GM19025 (cell line): ENCODE results near the gene PIK3R1.

Experiments used
- ATAC-seq: cut with Tn5 transposase; IDR thresholded peaks from one replicate; pipeline ENCODE4 v1.9.1; 2021; ENCODE audit warnings: mild to moderate bottlenecking, low read depth, moderate library complexity; ENCODE audit not compliant: unreplicated experiment

Gene PIK3R1

GRCh38 chr5:68249520-68249919 is 34.0 kb downstream of the PIK3R1 start:
- no peak for ATAC-seq

- ATAC-seq: no peak
Measured at GRCh38 chr5:68250661-68251298, 35.2 kb downstream of the PIK3R1 start.

GRCh38 chr5:68251386-68251785 is 35.8 kb downstream of the PIK3R1 start:
- ATAC-seq: no peak

GRCh38 chr5:68251804-68252522 is 36.4 kb downstream of the PIK3R1 start:
- no peak for ATAC-seq

- no peak for ATAC-seq
Measured at GRCh38 chr5:68252673-68253623, 37.4 kb downstream of the PIK3R1 start.

- ATAC-seq: no peak
Measured at GRCh38 chr5:68253624-68254585, 38.3 kb downstream of the PIK3R1 start.

GRCh38 chr5:68254810-68255209 is 39.3 kb downstream of the PIK3R1 start:
- ATAC-seq: no peak

GRCh38 chr5:68255305-68256120 is 40.0 kb downstream of the PIK3R1 start:
- no peak for ATAC-seq

GRCh38 chr5:68257210-68257609 is 41.7 kb downstream of the PIK3R1 start:
- ATAC-seq: no peak

- ATAC-seq: no peak
Measured at GRCh38 chr5:68258531-68258930, 43.0 kb downstream of the PIK3R1 start.

GRCh38 chr5:68259700-68260099 is 44.1 kb downstream of the PIK3R1 start:
- ATAC-seq: no peak

- ATAC-seq: no peak
Measured at GRCh38 chr5:68260467-68260866, 44.9 kb downstream of the PIK3R1 start.

- ATAC-seq: no peak
Measured at GRCh38 chr5:68261169-68261568, 45.6 kb downstream of the PIK3R1 start.

- no peak for ATAC-seq
Measured at GRCh38 chr5:68261569-68262065, 46.1 kb downstream of the PIK3R1 start.

GRCh38 chr5:68264024-68264956 is 48.7 kb downstream of the PIK3R1 start:
- no peak for ATAC-seq

GRCh38 chr5:68265347-68265746 is 49.8 kb downstream of the PIK3R1 start:
- ATAC-seq: no peak

- ATAC-seq: no peak
Measured at GRCh38 chr5:68265822-68266395, 50.4 kb downstream of the PIK3R1 start.

GRCh38 chr5:68266457-68266856 is 50.9 kb downstream of the PIK3R1 start:
- no peak for ATAC-seq
